Mucosa of descending colon (tissue), 3 donors: Measurements from ENCODE around the gene MERTK. TPM values are rescaled to one million over a fixed set of nuclear protein-coding genes. Genes with fewer than 3 reads are reported as not detected.

ENCODE experiments used
- ATAC-seq: fragments of 200-7000 bp; cut with Tn5 transposase; one replicate; pipeline ENCODE4 v1.9.1; 2020; ENCODE audit warnings: mild to moderate bottlenecking, moderate library complexity
- DNase-seq, 3 donors: peaks; one replicate each; pipeline ENCODE4 v3.0.0-alpha.2; 2020
- H3K36me3 ChIP-seq: fragments of 200-600 bp; one replicate; pipeline ENCODE4 v1.8.0; 2021; ENCODE audit warnings: low read depth, mild to moderate bottlenecking
- H3K4me1 ChIP-seq: fragments of 200-600 bp; one replicate; pipeline ENCODE4 v1.8.0; 2021; ENCODE audit warnings: low read depth, mild to moderate bottlenecking
- H3K4me3 ChIP-seq: fragments of 200-600 bp; one replicate; pipeline ENCODE4 v1.8.0; 2021; ENCODE audit warnings: mild to moderate bottlenecking
- H3K9me3 ChIP-seq: fragments of 200-600 bp; one replicate; pipeline ENCODE4 v1.8.0; 2021; ENCODE audit warnings: mild to moderate bottlenecking
- CTCF ChIP-seq: fragments of 200-600 bp; IDR thresholded peaks from one replicate; pipeline ENCODE4 v1.8.0; 2022; ENCODE audit warnings: antibody characterized with exemption, mild to moderate bottlenecking
- intact Hi-C, 2 donors: fragments of 100-400 bp; cut with DNase I in 1 of 2; cut with micrococcal nuclease in 1 of 2; formaldehyde crosslinking; loops; one replicate each; pipeline versions ENCODE4 v1.11.0 to v1.11.1; 2022; cut with DNase I, micrococcal nuclease
- total RNA-seq, 3 donors: library from RNA; stranded (reverse); fragmentation: NEBNext Ultra II Directional in 2 of 3; extraction: Animal tissue kit (Norgen Biotek cat#: 25700) in 2 of 3; gene quantifications; one replicate each; pipeline versions ENCODE4 v1.2.1 to v1.2.4, GENCODE V29; 2021 to 2023
- donor health status: DM: no; HTN: no; CAD: no; lungs with moderate emphysema.
- donor health status: DM: no; HTN: no; CAD: no.
- donor health status: DM: no; HTN: yes; CAD: no.

MERTK gene
- total RNA-seq, 3 donors from 2014 or later: 9.3 to 17.2 (median 13.7) TPM

- peaks cover 3% of the 10 kb centered on the region for H3K36me3 ChIP-seq
- TF ChIP-seq CTCF: no peak
- intact Hi-C loops: no loop called here
These were observed 110.6 kb downstream of the MERTK start for GRCh38 chr2:112008910-112009485.

GRCh38 chr2:112010751-112011150 lies 112.3 kb downstream of the MERTK start:
- ATAC-seq: peak; percentile 96
- H3K9me3 ChIP-seq: no peaks in the 10 kb centered on the region
- H3K4me3 ChIP-seq: no peak overlapping the region
- peak; percentile 53 to 66 (median 58) for DNase-seq
- TF ChIP-seq CTCF: no peak
- peaks cover 3% of the 10 kb centered on the region for H3K36me3 ChIP-seq
- H3K4me1 ChIP-seq: peaks cover 9% of the 10 kb centered on the region
- intact Hi-C loops: no loop called here

More at GRCh38 chr2:112008910-112009485, 110.6 kb downstream of the MERTK start:
- DNase-seq (no peak), ATAC-seq (no peak)
- Histone ChIP-seq H3K4me3 (no peak overlapping the region), H3K4me1 (peaks cover 9% of the 10 kb centered on the region), H3K9me3 (no peaks in the 10 kb centered on the region)

- Histone ChIP-seq H3K4me3 (no peak overlapping the region), H3K36me3 (peaks cover 3% of the 10 kb centered on the region), H3K9me3 (no peaks in the 10 kb centered on the region), H3K4me1 (peaks cover 9% of the 10 kb centered on the region)
- no peak for DNase-seq
- intact Hi-C loops: no loop called here
- TF ChIP-seq CTCF: no peak
- ATAC-seq: no peak
These were observed 114.1 kb downstream of the MERTK start for GRCh38 chr2:112012556-112012955.

GRCh38 chr2:112018846-112019245 lies 120.4 kb downstream of the MERTK start:
- intact Hi-C loops: no loop called here
- TF ChIP-seq CTCF: no peak
- H3K4me3 ChIP-seq: no peak overlapping the region
- no peaks in the 10 kb centered on the region for H3K4me1 ChIP-seq
- H3K9me3 ChIP-seq: no peaks in the 10 kb centered on the region
- no peak for ATAC-seq
- H3K36me3 ChIP-seq: no peaks in the 10 kb centered on the region
- DNase-seq: no peak

GRCh38 chr2:112019569-112019982 lies 121.2 kb downstream of the MERTK start:
- intact Hi-C loops: no loop called here
- DNase-seq: no peak
- Histone ChIP-seq H3K4me1 (no peaks in the 10 kb centered on the region), H3K9me3 (no peaks in the 10 kb centered on the region), H3K36me3 (no peaks in the 10 kb centered on the region), H3K4me3 (no peak overlapping the region)
- no peak for TF ChIP-seq CTCF
- peak; percentile 73 for ATAC-seq

- Histone ChIP-seq H3K4me1 (no peaks in the 10 kb centered on the region), H3K36me3 (no peaks in the 10 kb centered on the region), H3K9me3 (no peaks in the 10 kb centered on the region), H3K4me3 (no peak overlapping the region)
- intact Hi-C loops: no loop called here
- TF ChIP-seq CTCF: no peak
- ATAC-seq (no peak), DNase-seq (no peak)
These were observed 122.2 kb downstream of the MERTK start for GRCh38 chr2:112020561-112020960.
